B cell (primary cell): ENCODE results near the gene HIRA. TPM values are rescaled to one million over a fixed set of nuclear protein-coding genes. Genes with fewer than 3 reads are reported as not detected.

ENCODE experiments used
- ATAC-seq: fragments of 200-7000 bp; cut with Tn5 transposase; one replicate; pipeline ENCODE4 v1.10.0; 2021; ENCODE audit warnings: low read depth, mild to moderate bottlenecking, moderate number of reproducible peaks, moderate library complexity
- CTCF ChIA-PET: fragments of 350-600 bp; sonication (Branson Sonifier 250); formaldehyde crosslinking; loops from one replicate; lab custom pipeline; 2021; ENCODE audit warnings: antibody characterized with exemption, inconsistent platforms; lab: Charles Lee
- POLR2A ChIA-PET: fragments of 350-600 bp; sonication (Branson Sonifier 250); formaldehyde crosslinking; loops from one replicate; lab custom pipeline; 2021; ENCODE audit warnings: antibody characterized with exemption; lab: Charles Lee
- DNase-seq: peaks from one replicate; pipeline ENCODE4 v3.0.0; 2013
- H2AFZ ChIP-seq: 2 replicates; pipeline ENCODE4 v1.6.1; 2012; ENCODE audit warnings: mild to moderate bottlenecking, low read depth, low read length; ENCODE audit not compliant: insufficient read depth, poor library complexity, severe bottlenecking
- H3K27ac ChIP-seq, 2 donors: 1 replicate in 1 of 2; 2 replicates in 1 of 2; pipeline ENCODE4 v1.5.1; 2012 to 2013; ENCODE audit warnings: low read length in 2 of 2, mild to moderate bottlenecking in 2 of 2, moderate library complexity in 1 of 2
- H3K27me3 ChIP-seq, 4 experiments: fragments of 200-600 bp in 1 of 4; sonication (generic) in 1 of 4; replicated peaks in 1 of 4; 1 replicate in 2 of 4; 2 replicates in 2 of 4; pipeline versions ENCODE4 v1.6.1 to v1.7.0; 2013 to 2016; ENCODE audit warnings: low read length in 3 of 4, mild to moderate bottlenecking in 2 of 4, mixed read lengths in 1 of 4, moderate library complexity in 1 of 4; ENCODE audit not compliant: insufficient read depth in 4 of 4, control insufficient read depth in 3 of 4; ENCODE audit errors: control extremely low read depth in 1 of 4
- H3K36me3 ChIP-seq, 2 experiments: replicated peaks in 1 of 2; 1 replicate in 1 of 2; 2 replicates in 1 of 2; pipeline versions ENCODE4 v1.6.1 to v1.7.1; 2013; ENCODE audit warnings: low read length in 1 of 2; ENCODE audit not compliant: insufficient read depth in 2 of 2, control insufficient read depth in 1 of 2; ENCODE audit errors: control extremely low read depth in 1 of 2, extremely low read depth in 1 of 2
- H3K4me1 ChIP-seq, 2 donors: fragments of 200-600 bp in 1 of 2; sonication (generic) in 1 of 2; 1 replicate in 1 of 2; 2 replicates in 1 of 2; pipeline versions ENCODE4 v1.5.1 to v1.6.1; 2013 to 2017; ENCODE audit warnings: low read length in 2 of 2; ENCODE audit not compliant: control insufficient read depth in 2 of 2, insufficient read depth in 2 of 2
- H3K4me2 ChIP-seq: replicated peaks from 2 replicates; pipeline ENCODE3; 2012; ENCODE audit warnings: mild to moderate bottlenecking, low read depth, low read length; ENCODE audit not compliant: poor library complexity, severe bottlenecking
- H3K4me3 ChIP-seq, 5 experiments: fragments of 200-600 bp in 1 of 5; sonication (generic) in 1 of 5; 1 replicate in 3 of 5; 2 replicates in 2 of 5; pipeline versions ENCODE4 v1.5.1 to v1.7.0; 2011 to 2016; ENCODE audit warnings: low read length in 4 of 5, mild to moderate bottlenecking in 4 of 5, low read depth in 2 of 5, control low read depth in 1 of 5, moderate library complexity in 1 of 5; ENCODE audit not compliant: insufficient read depth in 1 of 5; ENCODE audit errors: control extremely low read depth in 1 of 5, extremely low read depth in 1 of 5
- H3K79me2 ChIP-seq: fragments of 200-600 bp; sonication (generic); one replicate; pipeline ENCODE4 v1.6.0; 2016; ENCODE audit warnings: low read length; ENCODE audit not compliant: control insufficient read depth, insufficient read depth
- H3K9ac ChIP-seq: fragments of 200-600 bp; sonication (generic); 2 replicates; pipeline ENCODE4 v1.6.1; 2017; ENCODE audit warnings: mild to moderate bottlenecking, low read length, moderate library complexity
- H3K9me3 ChIP-seq, 3 donors: one replicate each; pipeline versions ENCODE4 v1.6.1 to v1.7.1; 2013; ENCODE audit warnings: low read length in 2 of 3; ENCODE audit not compliant: control insufficient read depth in 2 of 3, insufficient read depth in 1 of 3; ENCODE audit errors: control extremely low read depth in 1 of 3
- H4K20me1 ChIP-seq: 2 replicates; pipeline ENCODE4 v1.6.0; 2012; ENCODE audit warnings: mild to moderate bottlenecking, low read length; ENCODE audit not compliant: insufficient read depth, control insufficient read depth, poor library complexity, severe bottlenecking
- H3K27ac Mint-ChIP-seq: one replicate; pipeline ENCODE4 v1.8.0; 2021; ENCODE audit warnings: mixed read lengths
- H3K27me3 Mint-ChIP-seq: one replicate; pipeline ENCODE4 v1.8.0; 2021; ENCODE audit warnings: mixed read lengths
- H3K4me1 Mint-ChIP-seq: one replicate; pipeline ENCODE4 v1.8.0; 2021; ENCODE audit warnings: mixed read lengths
- H3K4me3 Mint-ChIP-seq: one replicate; pipeline ENCODE4 v1.8.0; 2021; ENCODE audit warnings: mixed read lengths
- H3K9me3 Mint-ChIP-seq: one replicate; pipeline ENCODE4 v1.8.0; 2022; ENCODE audit warnings: mixed read lengths; ENCODE audit not compliant: insufficient read depth
- CTCF ChIP-seq: fragments of 200-600 bp; IDR thresholded peaks from one replicate; pipeline ENCODE4 v1.8.0; 2022; ENCODE audit warnings: antibody characterized with exemption, mild to moderate bottlenecking
- EZH2 ChIP-seq: IDR thresholded peaks from 2 replicates; pipeline ENCODE4 v1.6.1; 2012; ENCODE audit warnings: borderline replicate concordance, low read depth, mild to moderate bottlenecking, moderate library complexity, low read length; ENCODE audit not compliant: insufficient read depth, poor library complexity, severe bottlenecking
- WGBS: methylation state at CpG from one replicate; pipeline ENCODE4 v1.1.5; 2013; ENCODE audit warnings: missing lambda C conversion rate; ENCODE audit not compliant: insufficient coverage; 5-methylcytosine and 5-hydroxymethylcytosine counted together
- intact Hi-C: fragments of 100-400 bp; cut with micrococcal nuclease; formaldehyde crosslinking; loops from one replicate; pipeline ENCODE4 v1.10.0; 2022
- polyA plus RNA-seq: library from polyadenylated mRNA; depleted of rRNA; stranded (reverse); fragments of >200 nt; gene quantifications from 2 replicates; pipeline ENCODE4 v1.2.3, GENCODE V29; 2012
- total RNA-seq, 2 donors: library from RNA; stranded (reverse); fragments of 120-200 nt in 1 of 2; gene quantifications; 1 replicate in 1 of 2; 2 replicates in 1 of 2; pipeline versions ENCODE4 v1.2.3 to v1.2.4, GENCODE V29; 2013 to 2022

HIRA gene
- total and polyA plus RNA-seq, 2 donors (not counting 1 experiment from before 2014, with no cell fraction given): 28.3 to 34.5 TPM

- H4K20me1 ChIP-seq: no peaks in the 10 kb centered on the region
- Mint-ChIP-seq H3K9me3 (no peaks in the 10 kb centered on the region), H3K4me1 (peaks cover 24% of the 10 kb centered on the region), H3K27me3 (peaks cover 18% of the 10 kb centered on the region), H3K4me3 (peak overlapping the region; percentile 88), H3K27ac (peak overlapping the region; percentile 65)
- ATAC-seq: no peak
- H3K27me3 ChIP-seq: peaks cover 0 to 13% (median 3%) of the 10 kb centered on the region in 4 experiments
- no peaks in the 10 kb centered on the region for H3K36me3 ChIP-seq
- H3K4me2 ChIP-seq: peak overlapping the region; percentile 83
- ChIA-PET POLR2A (interaction anchor here (1.6 to 1.7 kb wide), 2 partner anchors 157 to 189 kb away, joined by 6 to 10 read pairs; partner anchors contain the start of genes C22orf39 and CDC45), CTCF (interaction anchor here (1.5 kb wide), 1 partner anchor 15 kb away, joined by 3 read pairs; no protein-coding TSS in a partner anchor)
- peak overlapping the region; percentile 30 to 71 (median 58) for H3K4me3 ChIP-seq
- no peaks in the 10 kb centered on the region for H3K79me2 ChIP-seq
- TF ChIP-seq EZH2 (no peak), CTCF (no peak)
- DNase-seq: peak; percentile 63
- intact Hi-C loops: loop anchor here (1.0 to 5.0 kb wide), 6 partner anchors 112 to 189 kb away; partner anchors contain the start of genes C22orf39, CDC45, DGCR2 and ESS2
- peaks cover 15 to 17% of the 10 kb centered on the region in 2 donors for H3K4me1 ChIP-seq
- peak overlapping the region; percentile 92 for H2AFZ ChIP-seq
- WGBS: 23% methylated on average over 25 of the region's 27 CpGs
- no peak overlapping the region for H3K27ac ChIP-seq
- no peaks in the 10 kb centered on the region for H3K9me3 ChIP-seq
- peak overlapping the region; percentile 72 for H3K9ac ChIP-seq
These were observed 140.9 kb downstream of the HIRA start for GRCh38 chr22:19290400-19291217.
